H1 (cell line): ENCODE measurements around the gene OR52K2. TPM values are rescaled to one million over a fixed set of nuclear protein-coding genes. Genes with fewer than 3 reads are reported as not detected.

Experiments
- CBX5 ChIP-seq: fragments of 300-800, 300-1000 bp; sonication (generic); IDR thresholded peaks from 2 replicates; pipeline ENCODE4 v1.7.1; 2016; ENCODE audit warnings: antibody characterized with exemption, low read length, low read depth
- POLR2AphosphoS5 ChIP-seq: IDR thresholded peaks from 2 replicates; pipeline ENCODE4 v1.6.1; 2011; ENCODE audit warnings: low read depth, low read length
- RAD21 ChIP-seq, 2 experiments: IDR thresholded peaks in 1 of 2; conservative IDR thresholded peaks in 1 of 2; 2 replicates each; pipeline ENCODE4 v1.6.1; 2011; ENCODE audit warnings: low read depth in 2 of 2, low read length in 2 of 2, improper control_type of control experiment in 1 of 2, inconsistent platforms in 1 of 2, mild to moderate bottlenecking in 1 of 2, moderate library complexity in 1 of 2
- SAP30 ChIP-seq: fragments of 300-600 bp; sonication (generic); IDR thresholded peaks from 2 replicates; pipeline ENCODE4 v1.7.1; 2012; ENCODE audit warnings: low read length, moderate library complexity, mild to moderate bottlenecking, inconsistent platforms; ENCODE audit not compliant: insufficient read depth, insufficient replicate concordance
- SP2 ChIP-seq: IDR thresholded peaks from 2 replicates; pipeline ENCODE4 v1.6.1; 2012; ENCODE audit warnings: mild to moderate bottlenecking, low read length, inconsistent platforms
- SRF ChIP-seq: IDR thresholded peaks from 2 replicates; pipeline ENCODE4 v1.6.1; 2011; ENCODE audit warnings: mild to moderate bottlenecking, low read depth, low read length, moderate library complexity
- TAF7 ChIP-seq: optimal IDR thresholded peaks from 2 replicates; pipeline ENCODE3; 2011; ENCODE audit warnings: low read depth, mild to moderate bottlenecking, inconsistent platforms, low read length, moderate library complexity, borderline replicate concordance
- TBP ChIP-seq: IDR thresholded peaks from 2 replicates; pipeline ENCODE4 v1.6.1; 2011; ENCODE audit warnings: low read depth, low read length, improper control_type of control experiment
- polyA plus RNA-seq, 7 experiments: library from polyadenylated mRNA; depleted of rRNA in 3 of 7; stranded (reverse) in 5 of 7; unstranded in 2 of 7; fragments of >200 nt in 5 of 7; fragments of 200-250 nt in 2 of 7; gene quantifications; 1 replicate in 5 of 7; 2 replicates in 1 of 7; 4 replicates in 1 of 7; pipeline versions ENCODE4 v1.2.1 to v1.2.3, GENCODE V29; 2011 to 2013; ENCODE audit warnings: missing spikeins in 2 of 7, mixed read lengths in 2 of 7
- total RNA-seq: library from RNA; stranded (reverse); fragmentation: NEBNext Ultra II Directional; extraction: Animal tissue kit (Norgen Biotek cat#: 25700); gene quantifications from 2 replicates; pipeline ENCODE4 v1.2.1, GENCODE V29; 2021
- TF ChIP-seq, protein P1 (sequence below): fragments of 300-600 bp; sonication (generic); IDR thresholded peaks from 2 replicates; pipeline ENCODE4 v1.7.1; 2012; ENCODE audit warnings: low read length, moderate library complexity, mild to moderate bottlenecking, inconsistent platforms; ENCODE audit not compliant: insufficient replicate concordance

OR52K2 gene
- total and polyA plus RNA-seq, 2 of the 8 experiments (the other 6 are each of a cell fraction or from before 2014, with no cell fraction given) = not detected

DNA sequence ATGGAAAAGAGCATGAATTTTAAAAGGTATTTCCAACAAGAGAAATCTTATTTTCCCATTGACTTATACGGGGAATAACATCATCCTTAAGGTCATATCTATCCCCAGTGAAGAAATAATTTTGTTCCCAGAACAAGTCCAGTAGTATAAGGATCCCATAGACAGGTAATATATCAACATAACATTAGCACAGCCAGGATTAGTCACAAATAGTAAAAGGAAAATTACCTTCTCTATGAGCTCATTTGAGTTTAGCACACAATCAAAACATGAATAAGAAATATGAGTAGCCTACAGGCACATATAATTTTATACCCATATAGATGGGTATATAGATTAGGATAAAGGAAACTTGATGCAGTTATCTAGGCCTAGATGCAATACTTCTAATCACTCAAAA, 30.5 kb downstream of the OR52K2 start (continued):
- TF ChIP-seq, protein P1, sequence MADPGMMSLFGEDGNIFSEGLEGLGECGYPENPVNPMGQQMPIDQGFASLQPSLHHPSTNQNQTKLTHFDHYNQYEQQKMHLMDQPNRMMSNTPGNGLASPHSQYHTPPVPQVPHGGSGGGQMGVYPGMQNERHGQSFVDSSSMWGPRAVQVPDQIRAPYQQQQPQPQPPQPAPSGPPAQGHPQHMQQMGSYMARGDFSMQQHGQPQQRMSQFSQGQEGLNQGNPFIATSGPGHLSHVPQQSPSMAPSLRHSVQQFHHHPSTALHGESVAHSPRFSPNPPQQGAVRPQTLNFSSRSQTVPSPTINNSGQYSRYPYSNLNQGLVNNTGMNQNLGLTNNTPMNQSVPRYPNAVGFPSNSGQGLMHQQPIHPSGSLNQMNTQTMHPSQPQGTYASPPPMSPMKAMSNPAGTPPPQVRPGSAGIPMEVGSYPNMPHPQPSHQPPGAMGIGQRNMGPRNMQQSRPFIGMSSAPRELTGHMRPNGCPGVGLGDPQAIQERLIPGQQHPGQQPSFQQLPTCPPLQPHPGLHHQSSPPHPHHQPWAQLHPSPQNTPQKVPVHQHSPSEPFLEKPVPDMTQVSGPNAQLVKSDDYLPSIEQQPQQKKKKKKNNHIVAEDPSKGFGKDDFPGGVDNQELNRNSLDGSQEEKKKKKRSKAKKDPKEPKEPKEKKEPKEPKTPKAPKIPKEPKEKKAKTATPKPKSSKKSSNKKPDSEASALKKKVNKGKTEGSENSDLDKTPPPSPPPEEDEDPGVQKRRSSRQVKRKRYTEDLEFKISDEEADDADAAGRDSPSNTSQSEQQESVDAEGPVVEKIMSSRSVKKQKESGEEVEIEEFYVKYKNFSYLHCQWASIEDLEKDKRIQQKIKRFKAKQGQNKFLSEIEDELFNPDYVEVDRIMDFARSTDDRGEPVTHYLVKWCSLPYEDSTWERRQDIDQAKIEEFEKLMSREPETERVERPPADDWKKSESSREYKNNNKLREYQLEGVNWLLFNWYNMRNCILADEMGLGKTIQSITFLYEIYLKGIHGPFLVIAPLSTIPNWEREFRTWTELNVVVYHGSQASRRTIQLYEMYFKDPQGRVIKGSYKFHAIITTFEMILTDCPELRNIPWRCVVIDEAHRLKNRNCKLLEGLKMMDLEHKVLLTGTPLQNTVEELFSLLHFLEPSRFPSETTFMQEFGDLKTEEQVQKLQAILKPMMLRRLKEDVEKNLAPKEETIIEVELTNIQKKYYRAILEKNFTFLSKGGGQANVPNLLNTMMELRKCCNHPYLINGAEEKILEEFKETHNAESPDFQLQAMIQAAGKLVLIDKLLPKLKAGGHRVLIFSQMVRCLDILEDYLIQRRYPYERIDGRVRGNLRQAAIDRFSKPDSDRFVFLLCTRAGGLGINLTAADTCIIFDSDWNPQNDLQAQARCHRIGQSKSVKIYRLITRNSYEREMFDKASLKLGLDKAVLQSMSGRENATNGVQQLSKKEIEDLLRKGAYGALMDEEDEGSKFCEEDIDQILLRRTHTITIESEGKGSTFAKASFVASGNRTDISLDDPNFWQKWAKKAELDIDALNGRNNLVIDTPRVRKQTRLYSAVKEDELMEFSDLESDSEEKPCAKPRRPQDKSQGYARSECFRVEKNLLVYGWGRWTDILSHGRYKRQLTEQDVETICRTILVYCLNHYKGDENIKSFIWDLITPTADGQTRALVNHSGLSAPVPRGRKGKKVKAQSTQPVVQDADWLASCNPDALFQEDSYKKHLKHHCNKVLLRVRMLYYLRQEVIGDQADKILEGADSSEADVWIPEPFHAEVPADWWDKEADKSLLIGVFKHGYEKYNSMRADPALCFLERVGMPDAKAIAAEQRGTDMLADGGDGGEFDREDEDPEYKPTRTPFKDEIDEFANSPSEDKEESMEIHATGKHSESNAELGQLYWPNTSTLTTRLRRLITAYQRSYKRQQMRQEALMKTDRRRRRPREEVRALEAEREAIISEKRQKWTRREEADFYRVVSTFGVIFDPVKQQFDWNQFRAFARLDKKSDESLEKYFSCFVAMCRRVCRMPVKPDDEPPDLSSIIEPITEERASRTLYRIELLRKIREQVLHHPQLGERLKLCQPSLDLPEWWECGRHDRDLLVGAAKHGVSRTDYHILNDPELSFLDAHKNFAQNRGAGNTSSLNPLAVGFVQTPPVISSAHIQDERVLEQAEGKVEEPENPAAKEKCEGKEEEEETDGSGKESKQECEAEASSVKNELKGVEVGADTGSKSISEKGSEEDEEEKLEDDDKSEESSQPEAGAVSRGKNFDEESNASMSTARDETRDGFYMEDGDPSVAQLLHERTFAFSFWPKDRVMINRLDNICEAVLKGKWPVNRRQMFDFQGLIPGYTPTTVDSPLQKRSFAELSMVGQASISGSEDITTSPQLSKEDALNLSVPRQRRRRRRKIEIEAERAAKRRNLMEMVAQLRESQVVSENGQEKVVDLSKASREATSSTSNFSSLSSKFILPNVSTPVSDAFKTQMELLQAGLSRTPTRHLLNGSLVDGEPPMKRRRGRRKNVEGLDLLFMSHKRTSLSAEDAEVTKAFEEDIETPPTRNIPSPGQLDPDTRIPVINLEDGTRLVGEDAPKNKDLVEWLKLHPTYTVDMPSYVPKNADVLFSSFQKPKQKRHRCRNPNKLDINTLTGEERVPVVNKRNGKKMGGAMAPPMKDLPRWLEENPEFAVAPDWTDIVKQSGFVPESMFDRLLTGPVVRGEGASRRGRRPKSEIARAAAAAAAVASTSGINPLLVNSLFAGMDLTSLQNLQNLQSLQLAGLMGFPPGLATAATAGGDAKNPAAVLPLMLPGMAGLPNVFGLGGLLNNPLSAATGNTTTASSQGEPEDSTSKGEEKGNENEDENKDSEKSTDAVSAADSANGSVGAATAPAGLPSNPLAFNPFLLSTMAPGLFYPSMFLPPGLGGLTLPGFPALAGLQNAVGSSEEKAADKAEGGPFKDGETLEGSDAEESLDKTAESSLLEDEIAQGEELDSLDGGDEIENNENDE = no peak
- TF ChIP-seq TAF7 (no peak), POLR2AphosphoS5 (no peak), CBX5 (no peak), SAP30 (no peak), TBP (no peak), SP2 (no peak), RAD21 (IDR thresholded peaks at IDR 0.05 in 1 of 2, conservative IDR thresholded peaks at IDR 0.05 in 1 of 2; ENCODE audit: low read depth in 2 of 2, low read length in 2 of 2) (no peak), SRF (no peak)
